RWPE1 (cell line): Measurements from ENCODE around the gene ATP12A.
A peak's percentile ranks its signal among the peaks of the same experiment; 100 is the strongest.

ENCODE experiments used
- CTCF ChIA-PET: fragments of 350-600 bp; sonication (Branson Sonifier 250); formaldehyde crosslinking; extraction: SDS; loops from one replicate; lab custom pipeline; 2021; lab: Yijun Ruan, JAX
- POLR2A ChIA-PET: fragments of 400-600 bp; formaldehyde crosslinking; extraction: SDS; loops from one replicate; lab custom pipeline; 2020; ENCODE audit warnings: antibody characterized with exemption; ENCODE audit not compliant: low non-redundant PET; lab: Yijun Ruan, JAX
- DNase-seq: peaks from one replicate; pipeline ENCODE4 v3.0.0; 2012; ENCODE audit warnings: low spot score
- H3K27ac ChIP-seq: fragments of 450-650 bp; 2 replicates; pipeline ENCODE4 v1.5.1; 2017
- TF ChIP-seq, protein P1 (sequence below): fragments of 450-650 bp; conservative IDR thresholded peaks from 2 replicates; pipeline ENCODE4 v1.5.1; 2017; ENCODE audit warnings: low read depth, mild to moderate bottlenecking

Gene ATP12A

DNA sequence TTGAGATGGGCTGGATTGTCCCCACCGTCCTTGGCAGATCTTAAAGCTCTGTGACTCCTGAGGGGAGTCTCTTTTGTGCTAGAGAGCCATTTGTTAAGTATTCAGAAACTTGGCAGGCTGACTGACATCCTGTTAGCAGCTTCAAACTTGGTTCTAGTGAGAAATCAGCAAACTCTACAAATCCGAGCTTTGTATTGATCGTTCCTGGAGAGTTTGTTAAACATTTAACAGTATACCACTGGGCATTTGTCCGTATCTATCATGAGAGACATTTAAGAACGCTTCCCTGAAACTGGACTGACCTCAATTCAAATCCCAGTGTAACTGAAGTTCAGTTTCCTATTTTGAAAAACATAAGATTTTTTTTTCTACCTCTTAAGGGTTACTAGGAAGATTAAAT is 3.1 kb downstream of the ATP12A start:
- CTCF ChIA-PET = interaction anchor here (0.6 to 1.3 kb wide), 2 partner anchors 11 to 1229 kb away, joined by 3 to 4 read pairs; no protein-coding TSS in a partner anchor

DNA sequence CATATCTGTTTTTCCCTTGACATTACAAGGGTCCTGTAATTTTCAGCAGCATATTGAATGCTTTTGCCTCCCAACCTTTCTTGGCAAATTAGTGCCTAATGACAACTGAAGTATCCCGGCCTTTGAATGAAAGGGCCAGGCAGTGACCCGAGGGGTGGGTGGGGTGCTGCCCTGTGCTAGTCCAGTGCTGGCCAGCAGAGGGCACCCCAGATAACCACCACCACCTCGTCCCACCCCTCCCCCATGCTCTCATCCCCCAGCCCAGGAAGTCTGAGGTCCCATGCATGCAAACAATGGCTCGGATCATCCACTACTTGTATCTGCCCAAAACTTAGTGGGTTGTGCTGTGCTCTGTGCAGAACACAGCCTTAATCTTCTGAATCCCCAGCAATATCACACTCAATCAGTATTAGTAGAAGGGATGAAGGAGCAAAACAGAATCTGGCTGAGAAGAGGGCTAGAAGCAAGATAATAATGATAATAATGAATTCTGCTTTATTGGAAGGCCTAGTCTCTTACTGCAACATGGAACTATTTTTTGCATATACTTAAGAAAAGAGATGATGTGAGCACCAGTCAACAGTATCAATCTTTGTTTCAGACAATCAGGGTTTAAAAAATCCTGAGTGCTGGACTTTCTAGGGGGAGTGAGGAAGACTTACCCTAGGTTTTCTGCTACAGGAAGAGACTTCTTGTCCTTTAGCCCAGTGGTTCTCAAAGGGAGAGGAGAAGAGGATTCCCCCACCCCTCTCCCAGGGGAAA is 3.8 kb downstream of the ATP12A start:
- no peak overlapping the region for H3K27ac ChIP-seq
- TF ChIP-seq, protein P1, sequence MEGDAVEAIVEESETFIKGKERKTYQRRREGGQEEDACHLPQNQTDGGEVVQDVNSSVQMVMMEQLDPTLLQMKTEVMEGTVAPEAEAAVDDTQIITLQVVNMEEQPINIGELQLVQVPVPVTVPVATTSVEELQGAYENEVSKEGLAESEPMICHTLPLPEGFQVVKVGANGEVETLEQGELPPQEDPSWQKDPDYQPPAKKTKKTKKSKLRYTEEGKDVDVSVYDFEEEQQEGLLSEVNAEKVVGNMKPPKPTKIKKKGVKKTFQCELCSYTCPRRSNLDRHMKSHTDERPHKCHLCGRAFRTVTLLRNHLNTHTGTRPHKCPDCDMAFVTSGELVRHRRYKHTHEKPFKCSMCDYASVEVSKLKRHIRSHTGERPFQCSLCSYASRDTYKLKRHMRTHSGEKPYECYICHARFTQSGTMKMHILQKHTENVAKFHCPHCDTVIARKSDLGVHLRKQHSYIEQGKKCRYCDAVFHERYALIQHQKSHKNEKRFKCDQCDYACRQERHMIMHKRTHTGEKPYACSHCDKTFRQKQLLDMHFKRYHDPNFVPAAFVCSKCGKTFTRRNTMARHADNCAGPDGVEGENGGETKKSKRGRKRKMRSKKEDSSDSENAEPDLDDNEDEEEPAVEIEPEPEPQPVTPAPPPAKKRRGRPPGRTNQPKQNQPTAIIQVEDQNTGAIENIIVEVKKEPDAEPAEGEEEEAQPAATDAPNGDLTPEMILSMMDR = peak; percentile 73
- DNase-seq = peak; percentile 71
- ChIA-PET POLR2A (no interaction called here), CTCF (interaction anchor here (0.6 kb wide), 1 partner anchor 15 kb away, joined by 3 read pairs; no protein-coding TSS in a partner anchor)

More for the DNA sequence above, 3.1 kb downstream of the ATP12A start:
- TF ChIP-seq, protein P1 = no peak
- POLR2A ChIA-PET = no interaction called here
- no peak overlapping the region for H3K27ac ChIP-seq
- DNase-seq = no peak

DNA sequence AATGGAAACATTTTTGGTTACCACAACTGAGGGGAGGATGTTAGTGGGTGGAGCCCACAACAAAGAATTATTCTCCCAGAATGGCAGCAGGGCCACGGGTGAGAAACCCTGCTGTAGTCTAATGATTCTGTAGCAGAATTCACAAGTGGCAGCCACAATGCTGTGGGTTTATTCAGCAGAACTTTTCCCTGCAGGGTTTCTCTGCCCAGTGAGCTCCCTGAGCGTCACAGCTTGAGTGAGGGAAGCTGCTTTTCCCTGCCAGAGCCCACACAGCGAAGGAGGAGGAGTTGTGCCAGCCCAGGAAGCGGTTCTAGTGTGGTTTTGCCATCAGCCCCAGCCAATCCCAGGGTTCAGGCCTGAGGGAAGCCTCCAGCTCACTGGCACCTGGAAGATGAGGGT is 4.4 kb downstream of the ATP12A start:
- POLR2A ChIA-PET = no interaction called here
- H3K27ac ChIP-seq = no peak overlapping the region

DNA sequence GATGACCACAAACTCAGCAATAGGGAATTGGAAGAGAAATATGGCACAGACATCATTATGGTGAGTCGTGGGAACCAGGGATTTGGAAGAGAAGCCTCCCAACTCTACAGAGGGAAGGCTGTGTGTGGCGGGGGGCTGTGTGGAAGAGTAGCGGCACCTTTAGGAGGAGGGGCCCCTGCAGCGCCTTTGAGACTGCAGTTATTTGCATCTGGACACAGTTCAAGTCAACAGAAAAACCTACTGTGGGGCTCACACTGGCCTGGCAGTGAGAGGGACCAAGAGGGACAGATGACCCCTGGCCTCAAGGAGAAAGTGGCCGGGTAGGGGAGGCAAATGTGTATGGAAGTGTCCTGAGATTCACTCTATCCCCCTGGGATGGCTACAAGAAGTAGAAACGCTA is 5.1 kb downstream of the ATP12A start:
- TF ChIP-seq, protein P1 = no peak
- DNase-seq = no peak
- CTCF ChIA-PET = no interaction called here
- POLR2A ChIA-PET = no interaction called here
- no peak overlapping the region for H3K27ac ChIP-seq

More for the DNA sequence above, 4.4 kb downstream of the ATP12A start:
- no peak for DNase-seq
- CTCF ChIA-PET = interaction anchor here (0.6 kb wide), 1 partner anchor 16 kb away, joined by 3 read pairs; no protein-coding TSS in a partner anchor
- TF ChIP-seq, protein P1 = no peak

DNA sequence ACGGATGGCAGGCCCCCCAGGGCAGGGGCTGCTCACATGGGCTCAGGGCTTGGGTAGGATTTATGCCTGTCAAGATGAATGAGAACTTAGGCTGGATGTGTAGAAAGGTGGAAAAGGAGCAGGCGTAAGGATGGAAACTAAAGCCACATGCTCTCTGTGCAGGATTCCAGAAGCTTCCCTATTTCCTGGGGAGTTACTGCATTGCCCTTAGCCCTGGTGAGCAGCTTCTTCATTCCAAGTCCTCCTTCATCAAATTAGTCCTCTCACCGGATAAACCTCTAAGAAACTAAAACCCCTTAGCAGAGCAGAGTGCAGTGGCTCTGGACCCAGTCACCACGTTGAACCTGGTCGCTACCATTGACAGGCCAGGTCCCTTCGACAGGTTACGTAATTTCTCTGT is 7.4 kb downstream of the ATP12A start:
- no peak for DNase-seq
- ChIA-PET POLR2A (no interaction called here), CTCF (no interaction called here)
- no peak overlapping the region for H3K27ac ChIP-seq
- TF ChIP-seq, protein P1 = no peak

DNA sequence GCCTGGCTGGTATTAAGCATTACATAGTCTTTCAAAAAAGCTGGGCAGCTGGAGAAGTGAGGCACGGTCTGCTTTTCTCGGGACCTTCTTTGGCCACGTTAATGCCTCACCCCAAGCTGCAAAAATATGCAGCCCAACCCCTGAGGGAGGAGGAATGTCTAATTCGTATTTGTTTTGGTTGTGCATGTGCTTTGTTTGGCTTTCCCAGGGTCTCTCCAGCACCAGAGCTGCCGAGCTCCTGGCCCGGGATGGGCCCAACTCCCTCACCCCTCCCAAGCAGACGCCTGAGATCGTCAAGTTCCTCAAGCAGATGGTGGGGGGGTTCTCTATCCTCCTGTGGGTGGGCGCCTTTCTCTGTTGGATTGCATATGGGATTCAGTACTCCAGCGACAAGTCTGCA is 7.9 kb downstream of the ATP12A start:
- TF ChIP-seq, protein P1 = no peak
- ChIA-PET CTCF (interaction anchor here (0.5 to 1.0 kb wide), 2 partner anchors 8 to 16 kb away, joined by 3 read pairs; partner anchors contain the start of gene ATP12A), POLR2A (no interaction called here)
- no peak overlapping the region for H3K27ac ChIP-seq
- no peak for DNase-seq
